HG03066 (cell line): ENCODE results near the gene TPT1.
"Not testable (repeated sequence)": the region's sequence is repeated elsewhere in the genome, so short reads cannot be mapped to it uniquely, and the experiment has no call there.

ENCODE experiments used
- ATAC-seq: cut with Tn5 transposase; IDR thresholded peaks from one replicate; pipeline ENCODE4 v1.9.1; 2021; ENCODE audit warnings: low read depth; ENCODE audit not compliant: unreplicated experiment

The TPT1 gene

DNA sequence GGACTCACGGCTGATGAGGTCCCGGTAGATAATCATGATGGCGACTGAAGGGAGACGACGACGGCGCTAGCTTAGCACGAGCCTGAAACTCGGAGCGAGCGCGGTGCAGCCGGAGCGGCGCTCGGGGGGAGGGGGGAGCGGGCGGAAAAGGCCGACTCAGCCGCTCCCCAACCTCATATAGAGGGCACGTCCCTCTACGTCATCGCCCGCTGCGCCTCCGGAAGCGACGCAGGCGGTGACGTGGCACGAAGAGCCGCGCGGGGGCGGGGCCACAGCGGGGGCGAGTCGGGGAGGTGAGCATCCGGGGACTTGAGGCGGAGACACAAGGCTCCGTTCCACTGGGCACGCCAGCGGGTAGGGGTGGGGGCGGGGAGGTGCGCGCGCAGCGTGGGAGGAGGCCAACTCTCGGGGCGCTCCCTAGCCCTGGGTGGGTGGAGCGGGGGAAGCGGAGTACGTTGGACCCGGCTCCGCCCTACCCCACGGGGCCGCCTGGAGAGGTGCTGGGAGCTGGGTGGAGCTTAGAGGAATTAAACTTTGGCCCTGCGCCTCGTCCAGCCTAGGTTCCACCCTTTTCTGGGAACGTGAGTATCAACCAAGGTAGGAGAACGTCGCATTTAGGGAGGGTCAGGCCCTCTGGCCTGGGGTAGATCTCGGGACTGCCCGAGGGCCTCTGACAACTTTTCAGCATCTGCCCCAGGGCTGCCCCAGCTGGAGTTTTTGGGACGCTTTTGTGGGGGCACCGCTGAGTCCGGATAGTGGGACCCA is at the start of gene TPT1:
TSS of gene TPT1 (minus strand) at position 150 of the 765 bp plus-strand sequence. CDS start at position 36, 114 bp downstream.
- ATAC-seq, result peak; percentile 84

DNA sequence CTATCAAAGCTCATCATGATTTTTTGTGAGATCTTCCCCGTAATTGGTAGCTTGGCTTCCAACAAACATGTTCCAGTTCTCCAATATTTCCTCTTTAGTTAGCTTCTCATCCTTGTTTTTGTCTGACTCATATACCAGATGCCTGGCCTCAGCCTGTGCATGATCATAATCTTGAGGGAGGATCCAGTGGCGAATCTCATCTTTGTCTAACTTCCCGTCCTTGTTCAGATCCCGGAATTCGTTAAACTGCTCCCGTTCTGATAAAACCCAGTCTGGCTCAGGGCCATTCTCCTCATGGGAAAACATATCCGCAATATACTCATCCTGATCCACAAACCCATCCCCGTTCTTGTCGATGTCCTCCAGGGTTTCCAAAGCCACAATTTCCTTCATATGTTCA is 49.4 kb upstream of the TPT1 start:
- not testable (repeated sequence) for ATAC-seq

DNA sequence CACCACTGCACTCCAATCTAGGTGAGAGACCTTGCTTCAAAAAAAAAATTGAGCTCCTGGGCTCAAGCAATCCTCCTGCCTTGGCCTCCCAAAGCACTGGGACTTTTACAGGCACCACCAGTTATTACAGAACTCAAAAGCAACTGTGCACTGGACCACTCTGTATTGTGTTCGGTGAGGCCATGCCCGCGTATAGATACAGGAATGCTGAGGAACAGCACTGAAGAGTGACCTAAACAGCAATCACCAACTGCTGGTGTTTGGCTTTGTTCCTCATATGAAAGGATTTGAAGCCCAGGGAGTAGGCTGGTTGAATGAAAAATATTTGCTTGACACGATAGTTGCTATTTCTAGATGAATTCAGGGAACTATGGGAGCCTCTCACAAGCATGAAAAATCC is 47.7 kb upstream of the TPT1 start:
- ATAC-seq, result no peak

DNA sequence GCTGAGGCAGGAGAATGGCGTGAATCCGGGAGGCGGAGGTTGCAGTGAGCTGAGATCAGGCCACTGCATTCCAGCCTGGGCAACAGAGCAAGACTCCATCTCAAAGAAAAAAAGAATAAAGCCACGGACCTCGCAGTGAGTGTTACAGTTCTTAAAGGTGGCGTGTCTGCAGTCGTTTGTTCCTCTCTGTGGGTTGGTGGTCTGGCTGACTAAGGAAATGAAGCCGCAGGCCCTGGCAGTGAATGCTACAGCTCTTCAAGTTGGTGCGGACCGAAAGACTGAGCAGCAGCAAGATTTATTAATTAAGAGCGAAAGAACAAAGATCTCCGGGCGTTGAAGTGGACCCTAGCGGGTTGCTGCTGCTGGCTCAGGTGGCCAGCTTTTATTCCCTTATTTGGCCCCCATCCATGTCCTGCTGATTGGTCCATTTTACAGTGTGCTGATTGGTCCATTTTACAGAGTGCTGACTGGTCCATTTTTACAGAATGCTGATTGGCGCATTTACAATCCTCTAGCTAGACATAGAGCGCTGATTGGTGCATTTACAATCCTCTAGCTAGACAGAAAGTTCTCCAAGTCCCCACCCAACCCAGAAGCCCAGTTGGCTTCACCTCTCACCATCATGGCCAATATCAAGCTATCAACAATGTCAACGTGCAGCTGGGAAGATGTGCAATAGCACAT is 46.1 kb upstream of the TPT1 start:
- not testable (repeated sequence) for ATAC-seq

DNA sequence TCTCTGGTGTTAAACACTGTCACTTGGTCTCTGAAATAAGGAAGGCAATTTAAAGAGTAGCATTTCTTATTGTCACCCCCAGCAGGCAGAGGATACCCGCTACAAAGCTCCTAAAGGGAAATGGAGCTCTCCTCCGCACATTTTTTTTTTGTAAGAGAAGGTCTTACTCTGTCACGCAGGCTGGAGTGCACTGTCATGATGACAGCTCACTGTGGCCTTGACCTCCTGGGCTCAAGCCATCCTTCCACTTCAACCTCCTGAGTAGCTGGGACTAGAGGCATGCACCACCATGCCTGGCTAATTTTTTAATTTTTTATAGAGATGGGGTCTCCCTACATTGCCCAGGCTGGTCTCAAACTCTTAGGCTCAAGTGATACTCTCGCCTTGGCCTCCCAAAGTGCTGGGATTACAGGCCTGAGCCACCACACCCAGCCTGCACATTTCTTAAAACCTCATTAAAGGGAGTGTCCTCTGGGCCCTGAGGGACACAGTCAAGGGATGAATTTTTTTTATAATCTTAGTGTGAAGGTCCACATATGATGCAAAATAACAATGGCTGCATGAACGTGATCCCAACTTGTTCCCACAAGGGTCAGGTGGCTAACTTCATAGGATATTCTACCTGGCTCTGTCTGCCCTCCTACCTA is 45.0 kb upstream of the TPT1 start:
- ATAC-seq, result no peak

DNA sequence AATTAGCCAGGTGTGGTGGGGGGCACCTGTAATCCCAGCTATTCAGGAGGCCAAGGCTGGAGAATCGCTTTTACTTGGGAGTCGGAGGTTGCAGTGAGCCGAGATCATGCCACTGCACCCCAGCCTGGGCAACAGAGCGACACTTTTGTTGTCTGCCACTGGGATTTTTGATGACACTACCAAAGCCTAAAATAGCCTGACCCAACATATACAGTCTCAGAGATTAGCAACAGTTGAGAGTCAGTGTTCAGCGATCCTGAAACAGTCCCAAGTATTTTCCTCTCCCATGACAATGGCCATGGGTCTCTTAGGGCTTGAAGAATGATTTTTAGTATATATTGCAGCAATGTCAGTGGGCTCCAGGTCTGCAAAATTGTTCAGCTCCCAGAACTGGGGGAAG is 44.3 kb upstream of the TPT1 start:
- no peak for ATAC-seq

DNA sequence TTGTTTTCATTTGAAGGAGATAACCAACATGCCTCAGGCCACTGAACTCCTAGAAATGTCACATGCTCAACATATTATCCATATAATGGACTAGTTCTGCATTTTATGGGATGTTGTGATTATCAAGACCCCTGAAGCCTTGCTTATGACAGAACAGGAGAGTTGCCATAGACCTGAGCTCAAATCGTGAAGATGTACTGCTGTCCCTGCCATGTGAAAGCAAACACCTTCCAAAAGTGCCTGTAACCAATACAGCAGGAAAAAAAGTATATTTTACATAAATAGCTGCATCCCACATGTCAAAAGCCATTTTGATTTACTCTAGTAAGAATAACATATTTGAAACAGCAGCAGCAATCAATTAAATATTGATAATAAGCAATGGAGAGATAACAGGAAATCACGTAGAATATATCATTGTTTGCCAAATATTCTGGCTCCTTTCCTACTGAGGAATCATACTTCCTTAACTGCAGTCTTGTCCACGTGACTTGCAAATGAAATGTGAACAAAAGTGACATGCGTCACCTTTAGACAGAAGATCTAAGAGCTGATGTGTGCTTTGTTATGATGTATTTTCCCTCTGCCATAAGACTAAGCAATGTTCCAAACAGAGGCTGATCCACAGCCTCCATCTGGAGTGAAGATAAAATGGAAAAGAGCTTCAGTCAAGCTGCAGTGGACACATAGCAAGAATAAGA is 43.6 kb upstream of the TPT1 start:
- no peak for ATAC-seq

DNA sequence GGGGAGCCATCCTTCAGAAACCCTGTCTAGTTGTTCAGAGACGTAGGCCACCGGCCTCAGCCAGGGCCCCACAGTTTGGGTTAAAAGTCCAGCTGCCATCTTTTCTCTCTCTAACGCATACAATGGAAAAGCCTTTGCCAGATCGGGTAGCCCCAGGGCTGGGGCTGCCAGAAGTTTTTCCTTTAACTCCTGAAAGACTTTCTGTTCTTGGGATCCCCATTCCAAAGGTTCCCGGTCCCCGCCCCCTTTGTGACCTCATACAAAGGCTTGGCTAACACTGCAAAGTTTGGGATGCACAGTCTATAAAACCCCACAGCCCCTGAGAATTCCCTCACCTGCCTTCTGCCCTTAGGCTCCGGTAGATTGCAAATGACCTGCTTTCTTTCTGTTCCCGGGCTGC is 41.8 kb upstream of the TPT1 start:
- not testable (repeated sequence) for ATAC-seq

DNA sequence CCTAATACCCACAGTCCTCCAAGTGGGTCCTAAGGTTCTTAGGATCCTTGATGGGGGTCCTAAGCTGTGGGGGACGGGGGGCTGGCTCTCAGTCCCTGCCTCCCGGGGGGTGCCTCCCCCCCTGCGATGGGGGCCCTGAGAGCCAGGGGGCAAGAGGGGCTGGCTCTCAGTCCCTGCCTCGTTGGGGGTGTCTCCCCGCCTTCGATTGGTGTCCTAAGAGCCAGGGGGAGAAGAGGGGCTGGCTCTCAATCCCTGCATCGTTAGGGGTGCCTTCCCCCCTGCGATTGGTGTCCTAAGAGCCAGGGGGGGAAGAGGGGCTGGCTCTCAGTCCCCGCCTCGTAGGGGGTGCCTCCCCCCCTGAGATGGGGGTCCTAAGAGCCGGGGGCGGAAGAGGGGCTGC is 40.2 kb upstream of the TPT1 start:
- no peak for ATAC-seq

DNA sequence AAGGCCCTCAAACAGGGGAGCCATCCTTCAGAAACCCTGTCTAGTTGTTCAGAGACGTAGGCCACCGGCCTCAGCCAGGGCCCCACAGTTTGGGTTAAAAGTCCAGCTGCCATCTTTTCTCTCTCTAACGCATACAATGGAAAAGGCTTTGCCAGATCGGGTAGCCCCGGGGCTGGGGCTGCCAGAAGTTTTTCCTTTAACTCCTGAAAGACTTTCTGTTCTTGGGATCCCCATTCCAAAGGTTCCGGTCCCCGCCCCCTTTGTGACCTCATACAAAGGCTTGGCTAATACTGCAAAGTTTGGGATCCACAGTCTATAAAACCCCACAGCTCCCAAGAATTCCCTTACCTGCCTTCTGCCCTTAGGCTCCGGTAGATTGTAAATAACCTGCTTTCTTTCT is 39.7 kb upstream of the TPT1 start:
- ATAC-seq, result not testable (repeated sequence)

DNA sequence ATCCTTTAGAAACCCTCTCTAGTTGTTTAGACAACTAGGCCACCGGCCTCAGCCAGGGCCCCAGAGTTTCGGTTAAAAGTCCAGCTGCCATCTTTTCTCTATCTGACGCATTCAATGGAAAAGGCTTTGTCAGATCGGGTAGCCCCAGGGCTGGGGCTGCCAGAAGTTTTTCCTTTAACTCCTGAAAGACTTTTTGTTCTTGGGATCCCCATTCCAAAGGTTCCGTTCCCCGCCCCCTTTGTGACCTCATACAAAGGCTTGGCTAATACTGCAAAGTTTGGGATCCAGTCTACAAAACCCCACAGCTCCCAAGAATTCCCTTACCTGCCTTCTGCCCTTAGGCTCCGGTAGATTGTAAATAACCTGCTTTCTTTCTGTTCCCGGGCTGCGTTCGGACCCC is 38.5 kb upstream of the TPT1 start:
- ATAC-seq, result not testable (repeated sequence)

DNA sequence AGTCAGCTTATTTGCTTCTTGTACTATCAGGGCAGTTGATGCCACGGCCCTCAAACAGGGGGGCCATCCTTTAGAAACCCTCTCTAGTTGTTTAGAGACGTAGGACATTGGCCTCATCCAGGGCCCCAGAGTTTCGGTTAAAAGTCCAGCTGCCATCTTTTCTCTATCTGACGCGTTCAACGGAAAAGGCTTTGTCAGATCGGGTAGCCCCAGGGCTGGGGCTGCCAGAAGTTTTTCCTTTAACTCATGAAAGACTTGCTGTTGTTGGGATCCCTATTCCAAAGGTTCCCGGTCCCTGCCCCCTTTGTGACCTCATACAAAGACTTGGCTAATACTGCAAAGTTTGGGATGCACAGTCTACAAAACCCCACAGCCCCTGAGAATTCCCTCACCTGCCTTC is 37.8 kb upstream of the TPT1 start:
- not testable (repeated sequence) for ATAC-seq

DNA sequence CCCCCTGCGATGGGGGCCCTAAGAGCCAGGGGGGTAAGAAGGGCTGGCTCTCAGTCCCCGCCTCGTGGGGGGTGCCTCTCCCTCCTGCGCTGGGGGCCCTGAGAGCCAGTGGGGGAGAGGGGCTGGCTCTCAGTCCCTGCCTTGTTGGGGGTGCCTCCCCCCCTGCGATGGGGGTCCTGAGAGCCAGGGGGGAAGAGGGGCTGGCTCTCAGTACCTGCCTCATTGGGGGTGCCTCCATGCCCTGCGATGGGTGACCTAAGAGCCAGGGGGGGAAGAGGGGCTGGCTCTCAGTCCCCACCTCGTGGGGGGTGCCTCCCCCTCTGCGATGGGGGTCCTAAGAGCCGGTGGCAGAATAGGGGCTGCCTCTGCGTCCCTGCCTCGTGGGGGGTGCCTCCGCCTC is 36.3 kb upstream of the TPT1 start:
- ATAC-seq, result not testable (repeated sequence)

DNA sequence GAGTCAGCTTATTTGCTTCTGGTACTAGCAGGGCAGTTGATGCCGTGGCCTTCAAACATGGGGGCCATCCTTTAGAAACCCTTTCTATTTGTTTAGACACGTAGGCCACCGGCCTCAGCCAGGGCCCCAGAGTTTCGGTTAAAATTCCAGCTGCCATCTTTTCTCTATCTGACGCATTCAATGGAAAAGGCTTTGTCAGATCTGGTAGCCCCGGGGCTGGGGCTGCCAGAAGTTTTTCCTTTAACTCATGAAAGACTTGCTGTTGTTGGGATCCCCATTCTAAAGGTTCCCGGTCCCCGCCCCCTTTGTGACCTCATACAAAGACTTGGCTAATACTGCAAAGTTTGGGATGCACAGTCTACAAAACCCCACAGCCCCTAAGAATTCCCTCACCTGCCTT is 35.7 kb upstream of the TPT1 start:
- not testable (repeated sequence) for ATAC-seq

DNA sequence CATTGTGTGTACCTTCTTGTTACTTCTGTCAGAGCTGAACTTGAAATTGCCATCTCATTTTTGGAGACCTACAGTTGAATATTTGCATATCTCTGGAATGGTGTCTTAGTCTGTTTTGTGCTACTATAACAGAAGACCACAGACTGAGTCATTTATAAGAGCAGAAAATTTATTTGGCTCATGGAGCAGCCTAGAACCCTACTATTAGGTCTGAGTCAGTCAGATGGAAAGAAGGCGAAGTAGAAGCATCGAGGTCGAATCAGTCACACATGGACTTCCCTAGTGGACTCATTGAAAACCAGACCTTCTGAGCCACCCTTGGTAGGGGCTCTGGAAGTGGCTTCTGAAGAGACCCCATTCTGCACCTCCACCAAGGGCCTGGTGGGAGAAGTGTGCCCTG is 33.9 kb upstream of the TPT1 start:
- no peak for ATAC-seq

DNA sequence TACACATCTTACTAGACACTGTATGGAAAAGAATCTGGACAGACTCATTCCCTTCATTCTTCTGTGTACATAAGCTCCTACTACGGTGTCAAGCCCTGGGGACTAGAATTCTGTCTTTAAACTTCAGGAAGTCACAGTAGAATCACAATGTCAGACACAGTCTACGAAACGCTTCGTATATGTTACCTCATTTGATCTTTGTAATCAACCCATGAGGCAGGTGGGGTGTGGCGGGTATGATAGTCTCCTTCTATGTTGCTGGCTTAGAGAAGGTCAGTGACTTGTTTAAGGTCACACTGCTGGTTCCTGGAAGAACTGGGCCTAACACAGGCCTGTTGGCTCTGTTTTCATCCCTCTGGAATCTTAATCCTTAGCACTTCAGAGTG is 32.2 kb upstream of the TPT1 start:
- ATAC-seq, result no peak

DNA sequence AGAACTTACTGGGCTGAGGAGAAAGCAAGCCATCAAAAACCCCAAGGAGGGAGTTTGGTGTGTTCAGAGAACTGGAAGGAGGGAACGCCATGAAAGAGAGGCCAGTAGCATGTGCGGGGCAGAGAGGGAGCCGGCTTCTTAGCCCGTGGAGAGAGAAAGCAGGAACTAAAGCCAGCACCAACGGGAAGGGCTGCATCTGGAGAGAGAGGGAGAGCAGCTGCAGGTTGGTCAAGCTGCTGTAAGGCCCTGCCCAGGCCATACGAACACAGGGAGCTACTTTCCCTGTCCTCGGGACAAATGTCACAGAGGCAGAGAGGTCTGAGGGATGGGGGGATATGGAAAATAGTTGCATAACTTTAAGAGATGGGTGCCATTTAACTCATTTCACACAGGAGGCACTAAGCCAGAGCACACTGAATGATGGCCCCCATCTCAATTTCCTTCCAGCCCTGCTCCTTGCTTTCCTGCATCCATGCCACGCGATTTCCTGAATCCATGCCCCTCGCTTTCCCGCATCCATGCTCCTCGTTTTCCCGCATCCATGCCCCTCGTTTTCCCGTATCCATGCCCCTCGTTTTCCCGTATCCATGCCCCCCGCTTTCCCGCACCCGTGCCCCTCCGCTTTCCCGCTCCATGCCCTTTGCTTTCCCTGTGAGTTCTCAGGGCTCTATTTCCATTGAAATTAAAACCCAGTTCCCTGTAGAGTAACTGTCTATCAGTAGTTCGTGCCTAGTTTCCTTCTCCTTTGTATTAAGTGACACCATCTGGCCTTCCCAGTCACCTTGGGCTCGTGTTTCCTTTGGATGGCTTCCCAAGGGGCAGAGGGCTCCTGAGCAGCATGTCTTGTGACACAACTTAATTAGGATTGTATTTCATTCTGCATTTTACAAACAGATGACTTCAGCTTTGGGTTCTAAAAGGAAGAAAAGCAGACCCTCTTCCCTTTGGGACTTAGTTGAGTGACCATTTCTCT is 31.5 kb upstream of the TPT1 start:
- ATAC-seq, result no peak

DNA sequence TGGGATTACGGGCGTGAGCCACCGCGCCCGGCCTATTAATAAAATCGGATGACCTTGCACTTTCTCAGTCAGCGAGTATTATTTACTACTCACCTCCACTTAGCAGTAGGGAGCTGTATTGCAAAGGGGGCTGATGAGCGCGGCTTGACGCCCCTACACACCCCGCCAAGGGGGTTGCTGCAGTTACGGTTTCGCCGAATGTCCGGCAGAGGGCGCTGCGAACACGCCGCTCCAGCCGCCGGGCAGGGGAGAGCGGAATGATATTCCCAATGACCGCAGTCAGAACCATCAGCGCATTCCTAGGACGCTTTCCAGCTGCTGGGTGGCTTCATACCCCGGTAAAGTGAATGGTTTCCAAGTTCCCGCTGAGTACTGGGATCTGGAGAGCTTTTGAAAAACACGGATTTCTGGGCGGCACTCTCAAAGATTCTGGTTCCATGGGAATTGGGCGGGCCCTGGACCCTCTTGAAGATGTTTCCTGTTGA is 30.0 kb upstream of the TPT1 start:
- ATAC-seq, result no peak

DNA sequence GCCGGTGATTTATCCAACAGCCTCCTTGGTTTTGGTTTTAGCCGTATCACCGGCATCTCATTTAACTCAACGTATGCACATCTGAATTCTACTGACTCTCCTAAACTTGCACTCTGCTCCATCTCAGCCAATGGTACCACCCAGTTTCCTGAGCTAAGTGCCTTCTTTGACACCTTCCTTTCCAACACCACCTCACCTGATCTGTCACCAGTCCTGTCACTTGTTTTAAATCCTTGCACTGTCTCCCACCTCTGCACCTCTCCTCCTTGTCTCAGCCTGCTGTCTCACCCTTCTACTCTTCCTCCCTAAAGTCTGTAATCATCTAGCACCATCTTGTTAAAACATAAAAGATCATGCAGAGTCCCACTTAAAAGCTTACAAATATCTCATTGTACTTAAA is 28.1 kb upstream of the TPT1 start:
- ATAC-seq, result no peak

DNA sequence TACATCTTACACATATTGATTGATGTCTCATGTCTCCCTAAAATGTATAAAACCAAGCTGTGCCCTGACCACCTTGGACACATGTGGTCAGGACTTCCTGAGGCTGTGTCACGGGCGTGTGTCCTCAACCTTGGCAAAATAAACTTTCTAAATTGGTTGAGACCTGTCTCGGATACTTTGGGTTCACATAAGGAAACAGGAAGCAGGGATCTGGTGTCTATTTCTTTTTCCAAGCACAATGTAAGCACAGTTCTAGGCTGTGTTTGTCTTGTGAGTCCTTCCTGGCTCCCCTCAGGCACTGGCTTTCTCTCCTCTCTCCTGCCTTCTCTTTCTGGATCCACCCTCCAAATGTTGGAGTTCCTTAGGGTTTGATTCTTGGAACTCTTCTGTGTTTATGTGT is 27.6 kb upstream of the TPT1 start:
- no peak for ATAC-seq
